HFFc6 (cell line): ENCODE measurements around the gene KHK. TPM values are rescaled to one million over a fixed set of nuclear protein-coding genes. Genes with fewer than 3 reads are reported as not detected.

Experiments
- DNase-seq: peaks from one replicate; pipeline ENCODE4 v3.0.0-alpha.2; 2018
- H3K27ac Mint-ChIP-seq: 2 replicates; pipeline ENCODE4 v1.8.0; 2020; ENCODE audit warnings: mild to moderate bottlenecking, mixed read lengths
- H3K27me3 Mint-ChIP-seq: 2 replicates; pipeline ENCODE4 v1.8.0; 2021; ENCODE audit warnings: mild to moderate bottlenecking, moderate library complexity, mixed read lengths; ENCODE audit not compliant: insufficient read depth
- H3K36me3 Mint-ChIP-seq: 2 replicates; pipeline ENCODE4 v1.8.0; 2021; ENCODE audit warnings: low read depth, mixed read lengths
- H3K4me1 Mint-ChIP-seq: 2 replicates; pipeline ENCODE4 v1.8.0; 2020; ENCODE audit warnings: low read depth, mixed read lengths
- H3K4me3 Mint-ChIP-seq: 2 replicates; pipeline ENCODE4 v1.8.0; 2020; ENCODE audit warnings: mild to moderate bottlenecking, moderate library complexity, mixed read lengths
- H3K9me3 Mint-ChIP-seq: 2 replicates; pipeline ENCODE4 v1.8.0; 2020; ENCODE audit warnings: mild to moderate bottlenecking, mixed read lengths
- CTCF ChIP-seq: fragments of 200-600 bp; sonication (generic); IDR thresholded peaks from 2 replicates; pipeline ENCODE4 v1.5.0; 2021; ENCODE audit warnings: antibody characterized with exemption, mild to moderate bottlenecking
- long read RNA-seq: library from polyadenylated mRNA; unstranded; transcript quantifications from one replicate; pipeline ENCODE4 v2.0.0, GENCODE V29; 2019
- total RNA-seq, 6 experiments: library from RNA; stranded (reverse); fragmentation: NEBNext Ultra II Directional; extraction: Animal tissue kit (Norgen Biotek cat#: 25700); gene quantifications; 2 replicates in 1 of 6; 3 replicates in 5 of 6; pipeline ENCODE4 v1.2.3, GENCODE V29; 2021

The KHK gene
- 1 to 10 TPM; 1.0 to 1.7 (median 1.6) TPM for total RNA-seq
- long read RNA-seq, partial matches to known transcripts = 0 of 2 reads
- long read RNA-seq, other reads (novel, unspliced or antisense) = 0 of 2 reads

DNA sequence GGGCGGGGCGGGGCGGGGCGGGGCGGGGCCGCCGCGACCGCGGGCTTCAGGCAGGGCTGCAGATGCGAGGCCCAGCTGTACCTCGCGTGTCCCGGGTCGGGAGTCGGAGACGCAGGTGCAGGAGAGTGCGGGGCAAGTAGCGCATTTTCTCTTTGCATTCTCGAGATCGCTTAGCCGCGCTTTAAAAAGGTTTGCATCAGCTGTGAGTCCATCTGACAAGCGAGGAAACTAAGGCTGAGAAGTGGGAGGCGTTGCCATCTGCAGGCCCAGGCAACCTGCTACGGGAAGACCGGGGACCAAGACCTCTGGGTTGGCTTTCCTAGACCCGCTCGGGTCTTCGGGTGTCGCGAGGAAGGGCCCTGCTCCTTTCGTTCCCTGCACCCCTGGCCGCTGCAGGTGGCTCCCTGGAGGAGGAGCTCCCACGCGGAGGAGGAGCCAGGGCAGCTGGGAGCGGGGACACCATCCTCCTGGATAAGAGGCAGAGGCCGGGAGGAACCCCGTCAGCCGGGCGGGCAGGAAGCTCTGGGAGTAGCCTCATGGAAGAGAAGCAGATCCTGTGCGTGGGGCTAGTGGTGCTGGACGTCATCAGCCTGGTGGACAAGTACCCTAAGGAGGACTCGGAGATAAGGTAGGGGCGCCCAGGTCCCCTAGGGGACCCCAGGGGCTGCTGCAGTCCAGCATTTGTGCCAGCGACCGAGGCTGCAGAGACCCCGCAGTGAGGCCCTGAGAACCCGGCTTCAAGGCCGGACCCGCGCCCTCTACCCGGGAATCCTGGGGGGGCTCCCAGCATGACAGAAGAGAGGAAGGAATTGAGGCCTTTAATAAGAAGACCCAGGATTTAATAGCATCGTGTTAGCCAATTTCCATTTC lies at the start of gene KHK:
TSS of gene KHK (plus strand) at position 49 of the 870 bp plus-strand sequence. CDS start at position 537, 488 bp downstream.
- Mint-ChIP-seq H3K27ac (peak within 1 kb of the TSS; percentile 65), H3K4me1 (peaks cover 16% of the 10 kb centered on the region), H3K27me3 (peaks cover 3% of the 10 kb centered on the region), H3K4me3 (peak within 1 kb of the TSS; percentile 82), H3K9me3 (no peaks in the 10 kb centered on the region), H3K36me3 (no peaks in the 10 kb centered on the region)
- TF ChIP-seq CTCF = peak; percentile 66
- no peak for DNase-seq

DNA sequence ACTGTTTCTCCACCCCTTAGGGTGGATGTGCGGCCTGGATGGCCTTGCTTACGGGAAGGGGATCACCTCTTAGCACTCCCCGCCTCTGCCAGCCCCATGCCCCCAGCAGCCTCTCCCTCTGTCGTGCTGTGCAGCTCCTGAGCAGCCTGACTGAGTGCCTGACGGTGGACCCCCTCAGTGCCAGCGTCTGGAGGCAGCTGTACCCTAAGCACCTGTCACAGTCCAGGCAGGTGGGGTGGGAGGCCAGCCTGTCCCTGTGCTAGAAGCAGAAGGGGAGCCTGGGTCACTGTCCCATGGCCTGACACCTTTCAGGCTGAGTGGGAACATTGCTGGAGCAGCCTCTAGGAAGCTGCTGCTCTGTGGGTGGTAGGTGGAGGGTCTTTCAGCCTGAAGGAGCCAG lies 48.6 kb upstream of the KHK start:
- H3K36me3 Mint-ChIP-seq = peaks cover 53% of the 10 kb centered on the region

DNA sequence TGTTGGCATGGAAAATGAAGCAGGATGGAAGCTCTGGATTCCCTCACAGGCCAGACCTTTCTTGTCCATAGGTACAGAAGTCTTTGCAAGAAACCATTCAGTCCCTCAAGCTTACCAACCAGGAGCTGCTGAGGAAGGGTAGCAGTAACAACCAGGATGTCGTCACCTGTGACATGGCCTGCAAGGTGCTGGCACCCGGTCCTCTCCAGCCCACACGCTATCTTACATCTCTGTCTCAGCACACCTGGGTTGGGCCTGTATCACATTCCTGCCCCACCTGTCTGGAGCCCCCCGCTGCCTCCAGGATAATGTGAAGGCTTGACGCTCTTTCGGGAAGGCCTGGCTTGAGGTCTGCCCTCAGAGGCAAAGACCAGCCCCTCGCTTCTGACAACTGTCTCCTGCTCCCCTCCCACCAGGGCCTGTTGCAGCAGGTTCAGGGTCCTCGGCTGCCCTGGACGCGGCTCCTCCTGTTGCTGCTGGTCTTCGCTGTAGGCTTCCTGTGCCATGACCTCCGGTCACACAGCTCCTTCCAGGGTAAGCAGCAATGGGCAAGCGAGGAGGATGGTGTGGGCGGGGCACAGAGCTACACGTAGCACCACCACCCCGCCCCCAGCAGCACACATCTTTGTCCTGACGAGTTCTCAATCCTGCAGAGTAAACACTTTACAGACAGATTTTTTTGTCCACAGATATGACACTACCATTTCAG lies 47.8 kb upstream of the KHK start:
- Mint-ChIP-seq H3K9me3 (no peaks in the 10 kb centered on the region), H3K36me3 (peaks cover 46% of the 10 kb centered on the region), H3K27me3 (peaks cover 2% of the 10 kb centered on the region), H3K4me1 (peaks cover 40% of the 10 kb centered on the region), H3K4me3 (no peak overlapping the region), H3K27ac (no peak overlapping the region)
- no peak for DNase-seq
- TF ChIP-seq CTCF = no peak

More for the DNA sequence above, 48.6 kb upstream of the KHK start:
- H3K27me3 Mint-ChIP-seq = peaks cover 2% of the 10 kb centered on the region
- peaks cover 41% of the 10 kb centered on the region for H3K4me1 Mint-ChIP-seq
- no peak for TF ChIP-seq CTCF
- H3K9me3 Mint-ChIP-seq = no peaks in the 10 kb centered on the region
- H3K4me3 Mint-ChIP-seq = no peak overlapping the region
- no peak overlapping the region for H3K27ac Mint-ChIP-seq
- DNase-seq = no peak

GRCh38 chr2:27039426-27039825 lies 47.1 kb upstream of the KHK start:
- no peak for TF ChIP-seq CTCF
- H3K36me3 Mint-ChIP-seq = peaks cover 40% of the 10 kb centered on the region
- H3K27me3 Mint-ChIP-seq = peaks cover 2% of the 10 kb centered on the region
- H3K27ac Mint-ChIP-seq = no peak overlapping the region
- H3K4me3 Mint-ChIP-seq = no peak overlapping the region
- no peaks in the 10 kb centered on the region for H3K9me3 Mint-ChIP-seq
- H3K4me1 Mint-ChIP-seq = peaks cover 33% of the 10 kb centered on the region
- DNase-seq = no peak

GRCh38 chr2:27039871-27040270 lies 46.7 kb upstream of the KHK start:
- Mint-ChIP-seq H3K4me1 (peaks cover 31% of the 10 kb centered on the region), H3K27me3 (peaks cover 2% of the 10 kb centered on the region), H3K27ac (no peak overlapping the region), H3K9me3 (no peaks in the 10 kb centered on the region), H3K4me3 (no peak overlapping the region), H3K36me3 (peaks cover 43% of the 10 kb centered on the region)
- DNase-seq = no peak
- TF ChIP-seq CTCF = no peak
